ENCODE measurements around the gene POLR3E.

POLR3E gene

GRCh38 chr16:22317625-22318024 lies 20.4 kb downstream of the POLR3E start:
- no peak for DNase-seq

- DNase-seq, result peak; percentile 85
These were observed 21.6 kb downstream of the POLR3E start for GRCh38 chr16:22318690-22319358.

- no peak for DNase-seq
These were observed 23.5 kb downstream of the POLR3E start for GRCh38 chr16:22320572-22321339.

GRCh38 chr16:22321340-22322001 lies 24.3 kb downstream of the POLR3E start:
- DNase-seq, result peak; percentile 90

GRCh38 chr16:22322021-22322471 lies 24.8 kb downstream of the POLR3E start:
- DNase-seq, result no peak

GRCh38 chr16:22322741-22323140 lies 25.5 kb downstream of the POLR3E start:
- no peak for DNase-seq

- no peak for DNase-seq
These were observed 26.2 kb downstream of the POLR3E start for GRCh38 chr16:22323173-22323958.

GRCh38 chr16:22323959-22324786 lies 27.0 kb downstream of the POLR3E start:
- no peak for DNase-seq

- no peak for DNase-seq
These were observed 27.8 kb downstream of the POLR3E start for GRCh38 chr16:22324787-22325597.

- no peak for DNase-seq
These were observed 28.6 kb downstream of the POLR3E start for GRCh38 chr16:22325598-22326368.

- no peak for DNase-seq
These were observed 29.1 kb downstream of the POLR3E start for GRCh38 chr16:22326369-22326652.

GRCh38 chr16:22326771-22327445 lies 29.7 kb downstream of the POLR3E start:
- DNase-seq, result no peak

- DNase-seq, result no peak
These were observed 30.2 kb downstream of the POLR3E start for GRCh38 chr16:22327446-22327775.

GRCh38 chr16:22328081-22328725 lies 31.0 kb downstream of the POLR3E start:
- DNase-seq, result no peak

GRCh38 chr16:22329199-22329695 lies 32.0 kb downstream of the POLR3E start:
- no peak for DNase-seq

GRCh38 chr16:22330326-22330725 lies 33.1 kb downstream of the POLR3E start:
- DNase-seq, result no peak

- no peak for DNase-seq
These were observed 36.3 kb downstream of the POLR3E start for GRCh38 chr16:22333457-22333994.

GRCh38 chr16:22335668-22336246 lies 38.5 kb downstream of the POLR3E start:
- DNase-seq, result no peak

GRCh38 chr16:22336581-22336980 lies 39.4 kb downstream of the POLR3E start:
- DNase-seq, result no peak

All from activated effector memory CD4-positive, alpha-beta T cell treated with anti-CD3 and anti-CD28 coated beads, Interleukin-2, amount 50 U/mL, for 16 hours (primary cell).